Osteoblast (primary cell): ENCODE measurements around the gene VEZF1. TPM values are rescaled to one million over a fixed set of nuclear protein-coding genes. Genes with fewer than 3 reads are reported as not detected.

Experiments
- DNase-seq: peaks from one replicate; pipeline ENCODE4 v3.0.0; 2011; ENCODE audit warnings: low spot score, mixed read lengths; ENCODE audit not compliant: insufficient read length; ENCODE audit errors: missing footprints
- H2AFZ ChIP-seq: 2 replicates; pipeline ENCODE4 v1.6.0; 2011; ENCODE audit warnings: mild to moderate bottlenecking, low read length
- H3K27ac ChIP-seq: 2 replicates; pipeline ENCODE4 v1.5.1; 2011; ENCODE audit warnings: mild to moderate bottlenecking, low read depth, low read length, moderate library complexity
- H3K27me3 ChIP-seq: 2 replicates; pipeline ENCODE4 v1.6.0; 2012; ENCODE audit warnings: mild to moderate bottlenecking, control low read depth, inconsistent platforms, low read length, moderate library complexity; ENCODE audit not compliant: insufficient read depth
- H3K36me3 ChIP-seq: 2 replicates; pipeline ENCODE4 v1.5.1; 2011; ENCODE audit warnings: mild to moderate bottlenecking, low read length, control low read depth, moderate library complexity; ENCODE audit not compliant: insufficient read depth
- H3K4me1 ChIP-seq: 2 replicates; pipeline ENCODE4 v1.5.1; 2011; ENCODE audit warnings: mild to moderate bottlenecking, low read length, control low read depth, moderate library complexity; ENCODE audit not compliant: insufficient read depth
- H3K4me2 ChIP-seq: 2 replicates; pipeline ENCODE4 v1.6.0; 2011; ENCODE audit warnings: mild to moderate bottlenecking, low read length; ENCODE audit not compliant: insufficient read depth
- H3K4me3 ChIP-seq: fragments of 200-600 bp; sonication (generic); 3 replicates; pipeline ENCODE4 v1.5.1; 2012; ENCODE audit warnings: mild to moderate bottlenecking, low read length, inconsistent platforms; ENCODE audit not compliant: insufficient read depth
- H3K79me2 ChIP-seq: 2 replicates; pipeline ENCODE4 v1.6.0; 2012; ENCODE audit warnings: mild to moderate bottlenecking, low read length, control low read depth, inconsistent platforms; ENCODE audit not compliant: insufficient read depth
- H3K9me3 ChIP-seq: 2 replicates; pipeline ENCODE4 v1.5.1; 2011; ENCODE audit warnings: low read depth, low read length, control low read depth
- H4K20me1 ChIP-seq: 2 replicates; pipeline ENCODE4 v1.6.0; 2012; ENCODE audit warnings: mild to moderate bottlenecking, low read length, control low read depth; ENCODE audit not compliant: insufficient read depth
- CTCF ChIP-seq: IDR thresholded peaks from 2 replicates; pipeline ENCODE4 v1.5.1; 2011; ENCODE audit warnings: mild to moderate bottlenecking, low read depth, low read length, moderate library complexity; ENCODE audit errors: extremely low read depth
- total RNA-seq: library from RNA; depleted of rRNA; stranded (reverse); fragments of >200 nt; gene quantifications from 2 replicates; pipeline ENCODE4 v1.2.3, GENCODE V29; 2012

VEZF1 gene
- total RNA-seq, 1 donor = 58.6 TPM

GRCh38 chr17:57930239-57930638 is 57.8 kb downstream of the VEZF1 start:
- peaks cover 75% of the 10 kb centered on the region for H3K79me2 ChIP-seq
- peaks cover 32% of the 10 kb centered on the region for H3K4me1 ChIP-seq
- H3K27me3 ChIP-seq = no peaks in the 10 kb centered on the region
- TF ChIP-seq CTCF = no peak
- no peak overlapping the region for H3K4me2 ChIP-seq
- DNase-seq = peak; percentile 51
- H2AFZ ChIP-seq = no peak overlapping the region
- no peak overlapping the region for H3K27ac ChIP-seq
- H3K9me3 ChIP-seq = no peaks in the 10 kb centered on the region
- H4K20me1 ChIP-seq = peaks cover 49% of the 10 kb centered on the region
- peaks cover 2% of the 10 kb centered on the region for H3K36me3 ChIP-seq
- no peak overlapping the region for H3K4me3 ChIP-seq

- H3K4me2 ChIP-seq = no peak overlapping the region
- H3K27ac ChIP-seq = no peak overlapping the region
- H3K4me3 ChIP-seq = no peak overlapping the region
- H3K4me1 ChIP-seq = peaks cover 25% of the 10 kb centered on the region
- H4K20me1 ChIP-seq = peaks cover 56% of the 10 kb centered on the region
- DNase-seq = peak; percentile 4
- H3K36me3 ChIP-seq = peaks cover 2% of the 10 kb centered on the region
- TF ChIP-seq CTCF = no peak
- H3K27me3 ChIP-seq = no peaks in the 10 kb centered on the region
- no peaks in the 10 kb centered on the region for H3K9me3 ChIP-seq
- no peak overlapping the region for H2AFZ ChIP-seq
- peaks cover 79% of the 10 kb centered on the region for H3K79me2 ChIP-seq
Measured at GRCh38 chr17:57929386-57929785, 58.7 kb downstream of the VEZF1 start.

DNA sequence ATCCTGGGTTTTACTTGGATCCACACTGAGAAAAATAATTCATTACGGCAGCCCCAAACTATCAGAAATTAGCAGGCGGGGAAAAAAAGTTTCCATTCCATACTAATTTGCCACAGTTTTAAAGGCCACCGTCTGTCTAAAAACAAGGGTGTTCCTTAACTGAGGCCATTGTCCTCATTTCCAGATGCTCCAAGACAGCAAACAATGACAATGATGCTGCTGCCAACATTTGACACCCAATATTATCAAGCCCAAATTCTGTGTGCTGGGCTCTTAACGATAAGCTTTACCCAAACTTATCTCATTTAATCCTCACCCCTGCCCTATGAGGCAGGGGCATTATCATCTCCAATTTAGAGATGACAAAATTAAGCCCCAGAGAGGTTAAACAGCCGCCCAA is 59.1 kb downstream of the VEZF1 start:
- no peak for TF ChIP-seq CTCF
- no peaks in the 10 kb centered on the region for H3K27me3 ChIP-seq
- peaks cover 80% of the 10 kb centered on the region for H3K79me2 ChIP-seq
- no peak overlapping the region for H3K27ac ChIP-seq
- H3K36me3 ChIP-seq = peaks cover 2% of the 10 kb centered on the region
- H3K4me3 ChIP-seq = no peak overlapping the region
- peaks cover 25% of the 10 kb centered on the region for H3K4me1 ChIP-seq
- H3K9me3 ChIP-seq = no peaks in the 10 kb centered on the region
- no peak for DNase-seq
- H2AFZ ChIP-seq = no peak overlapping the region
- peaks cover 57% of the 10 kb centered on the region for H4K20me1 ChIP-seq
- H3K4me2 ChIP-seq = no peak overlapping the region

- Histone ChIP-seq H2AFZ (no peak overlapping the region), H3K79me2 (peaks cover 82% of the 10 kb centered on the region), H3K9me3 (no peaks in the 10 kb centered on the region), H3K4me3 (no peak overlapping the region), H3K27me3 (no peaks in the 10 kb centered on the region), H4K20me1 (peaks cover 62% of the 10 kb centered on the region), H3K27ac (no peak overlapping the region), H3K4me2 (peak overlapping the region; percentile 51), H3K36me3 (peaks cover 2% of the 10 kb centered on the region), H3K4me1 (peaks cover 25% of the 10 kb centered on the region)
- no peak for TF ChIP-seq CTCF
- DNase-seq = peak; percentile 98
Measured at GRCh38 chr17:57927048-57927723, 60.9 kb downstream of the VEZF1 start.
